H54 (cell line): ENCODE data around the gene WDR82.

Experiments
- DNase-seq: peaks from one replicate; pipeline ENCODE4 v3.0.0; 2011; ENCODE audit warnings: low spot score, mixed read lengths; ENCODE audit not compliant: insufficient read length
- FAIRE-seq: peaks from 3 replicates; lab custom pipeline; 2011; peaks lifted over from hg19 to GRCh38; lab: Jason Lieb, UNC
- POLR2A ChIP-seq: IDR thresholded peaks from 2 replicates; pipeline ENCODE4 v1.6.1; 2011; ENCODE audit warnings: low read depth, mild to moderate bottlenecking, low read length

Gene WDR82

GRCh38 chr3:52218937-52219650 lies 59.4 kb downstream of the WDR82 start:
- FAIRE-seq: no peak
- no peak for TF ChIP-seq POLR2A
- DNase-seq: no peak

GRCh38 chr3:52218454-52218853 lies 60.0 kb downstream of the WDR82 start:
- no peak for DNase-seq
- no peak for FAIRE-seq
- no peak for TF ChIP-seq POLR2A

- DNase-seq (no peak), FAIRE-seq (no peak)
- TF ChIP-seq POLR2A: no peak
Measured at GRCh38 chr3:52218026-52218425, 60.4 kb downstream of the WDR82 start.

GRCh38 chr3:52217409-52217805 lies 61.0 kb downstream of the WDR82 start:
- no peak for FAIRE-seq
- no peak for TF ChIP-seq POLR2A

GRCh38 chr3:52216585-52217408 lies 61.7 kb downstream of the WDR82 start:
- DNase-seq: peak; percentile 96

More at GRCh38 chr3:52217409-52217805, 61.0 kb downstream of the WDR82 start:
- DNase-seq: no peak

GRCh38 chr3:52215351-52215750 lies 63.1 kb downstream of the WDR82 start:
- TF ChIP-seq POLR2A: no peak
- DNase-seq (no peak), FAIRE-seq (no peak)

More at GRCh38 chr3:52216585-52217408, 61.7 kb downstream of the WDR82 start:
- no peak for TF ChIP-seq POLR2A
- FAIRE-seq: peak; percentile 91

GRCh38 chr3:52213901-52214300 lies 64.5 kb downstream of the WDR82 start:
- no peak for TF ChIP-seq POLR2A
- FAIRE-seq (no peak), DNase-seq (no peak)

GRCh38 chr3:52213005-52213404 lies 65.4 kb downstream of the WDR82 start:
- no peak for FAIRE-seq
- no peak for DNase-seq
- TF ChIP-seq POLR2A: no peak

GRCh38 chr3:52211268-52211891 lies 67.1 kb downstream of the WDR82 start:
- DNase-seq: no peak
- no peak for TF ChIP-seq POLR2A
- FAIRE-seq: no peak

GRCh38 chr3:52210550-52211046 lies 67.9 kb downstream of the WDR82 start:
- no peak for DNase-seq
- FAIRE-seq: no peak
- no peak for TF ChIP-seq POLR2A

GRCh38 chr3:52210037-52210436 lies 68.4 kb downstream of the WDR82 start:
- DNase-seq (no peak), FAIRE-seq (no peak)
- no peak for TF ChIP-seq POLR2A

GRCh38 chr3:52208556-52208955 lies 69.9 kb downstream of the WDR82 start:
- no peak for FAIRE-seq
- no peak for TF ChIP-seq POLR2A
- DNase-seq: no peak

- FAIRE-seq (no peak), DNase-seq (no peak)
- TF ChIP-seq POLR2A: no peak
Measured at GRCh38 chr3:52205727-52206372, 72.6 kb downstream of the WDR82 start.
